Measurements from ENCODE around the gene SCFD2. TPM values are rescaled to one million over a fixed set of nuclear protein-coding genes. Genes with fewer than 3 reads are reported as not detected.

The SCFD2 gene
- total RNA-seq, 6 experiments from 2014 or later: 35.2 to 46.7 (median 41.5) TPM

DNA sequence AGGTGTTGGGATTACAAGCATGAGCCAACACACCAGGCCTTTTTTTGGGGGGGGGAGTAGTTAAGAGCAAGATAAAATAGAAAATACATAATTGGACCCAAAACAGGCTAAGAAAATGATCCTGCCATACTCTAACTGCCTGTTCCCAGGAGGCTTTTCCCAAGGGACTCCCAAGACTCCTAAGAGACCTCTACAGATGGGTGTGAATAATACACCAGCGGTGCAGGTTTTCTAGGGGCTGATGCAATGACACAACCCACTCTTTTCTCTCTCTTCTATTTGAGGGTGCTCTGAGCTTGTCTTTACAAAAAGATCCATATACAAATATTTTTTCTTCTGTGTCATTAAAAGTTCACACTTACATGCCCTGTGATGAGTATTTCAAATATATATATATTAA is 386.8 kb downstream of the SCFD2 start:
- TF ChIP-seq, protein P1, sequence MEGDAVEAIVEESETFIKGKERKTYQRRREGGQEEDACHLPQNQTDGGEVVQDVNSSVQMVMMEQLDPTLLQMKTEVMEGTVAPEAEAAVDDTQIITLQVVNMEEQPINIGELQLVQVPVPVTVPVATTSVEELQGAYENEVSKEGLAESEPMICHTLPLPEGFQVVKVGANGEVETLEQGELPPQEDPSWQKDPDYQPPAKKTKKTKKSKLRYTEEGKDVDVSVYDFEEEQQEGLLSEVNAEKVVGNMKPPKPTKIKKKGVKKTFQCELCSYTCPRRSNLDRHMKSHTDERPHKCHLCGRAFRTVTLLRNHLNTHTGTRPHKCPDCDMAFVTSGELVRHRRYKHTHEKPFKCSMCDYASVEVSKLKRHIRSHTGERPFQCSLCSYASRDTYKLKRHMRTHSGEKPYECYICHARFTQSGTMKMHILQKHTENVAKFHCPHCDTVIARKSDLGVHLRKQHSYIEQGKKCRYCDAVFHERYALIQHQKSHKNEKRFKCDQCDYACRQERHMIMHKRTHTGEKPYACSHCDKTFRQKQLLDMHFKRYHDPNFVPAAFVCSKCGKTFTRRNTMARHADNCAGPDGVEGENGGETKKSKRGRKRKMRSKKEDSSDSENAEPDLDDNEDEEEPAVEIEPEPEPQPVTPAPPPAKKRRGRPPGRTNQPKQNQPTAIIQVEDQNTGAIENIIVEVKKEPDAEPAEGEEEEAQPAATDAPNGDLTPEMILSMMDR (IDR thresholded peaks at IDR 0.05): no peak
- no peaks in the 10 kb centered on the region for H3K36me3 Mint-ChIP-seq (ENCODE audit: low read depth)
- peaks cover 13% of the 10 kb centered on the region for H3K4me1 Mint-ChIP-seq (ENCODE audit: low read depth)
- H3K27me3 Mint-ChIP-seq (ENCODE audit: insufficient read depth): no peaks in the 10 kb centered on the region
- H3K9me3 Mint-ChIP-seq: no peaks in the 10 kb centered on the region
- DNase-seq: no peak
- no peak overlapping the region for H3K27ac Mint-ChIP-seq
- H3K4me3 Mint-ChIP-seq: no peak overlapping the region

GRCh38 chr4:52977252-52977651 is 388.6 kb downstream of the SCFD2 start:
- Mint-ChIP-seq H3K4me3 (no peak overlapping the region), H3K36me3 (ENCODE audit: low read depth) (no peaks in the 10 kb centered on the region), H3K9me3 (no peaks in the 10 kb centered on the region), H3K27me3 (ENCODE audit: insufficient read depth) (no peaks in the 10 kb centered on the region), H3K27ac (no peak overlapping the region), H3K4me1 (ENCODE audit: low read depth) (no peaks in the 10 kb centered on the region)
- DNase-seq: no peak
- TF ChIP-seq, protein P1 (IDR thresholded peaks at IDR 0.05): no peak

GRCh38 chr4:52976523-52977230 is 389.2 kb downstream of the SCFD2 start:
- H3K36me3 Mint-ChIP-seq (ENCODE audit: low read depth): no peaks in the 10 kb centered on the region
- no peak overlapping the region for H3K27ac Mint-ChIP-seq
- H3K27me3 Mint-ChIP-seq (ENCODE audit: insufficient read depth): no peaks in the 10 kb centered on the region
- TF ChIP-seq, protein P1 (IDR thresholded peaks at IDR 0.05): no peak
- no peak for DNase-seq
- no peaks in the 10 kb centered on the region for H3K4me1 Mint-ChIP-seq (ENCODE audit: low read depth)
- H3K4me3 Mint-ChIP-seq: no peak overlapping the region
- H3K9me3 Mint-ChIP-seq: no peaks in the 10 kb centered on the region

- no peaks in the 10 kb centered on the region for H3K9me3 Mint-ChIP-seq
- no peak overlapping the region for H3K4me3 Mint-ChIP-seq
- TF ChIP-seq, protein P1 (IDR thresholded peaks at IDR 0.05): no peak
- peaks cover 3% of the 10 kb centered on the region for H3K27me3 Mint-ChIP-seq (ENCODE audit: insufficient read depth)
- peaks cover 7% of the 10 kb centered on the region for H3K36me3 Mint-ChIP-seq (ENCODE audit: low read depth)
- peaks cover 15% of the 10 kb centered on the region for H3K4me1 Mint-ChIP-seq (ENCODE audit: low read depth)
- DNase-seq: no peak
- H3K27ac Mint-ChIP-seq: no peak overlapping the region
Measured at GRCh38 chr4:52968691-52969090, 397.2 kb downstream of the SCFD2 start.

DNA sequence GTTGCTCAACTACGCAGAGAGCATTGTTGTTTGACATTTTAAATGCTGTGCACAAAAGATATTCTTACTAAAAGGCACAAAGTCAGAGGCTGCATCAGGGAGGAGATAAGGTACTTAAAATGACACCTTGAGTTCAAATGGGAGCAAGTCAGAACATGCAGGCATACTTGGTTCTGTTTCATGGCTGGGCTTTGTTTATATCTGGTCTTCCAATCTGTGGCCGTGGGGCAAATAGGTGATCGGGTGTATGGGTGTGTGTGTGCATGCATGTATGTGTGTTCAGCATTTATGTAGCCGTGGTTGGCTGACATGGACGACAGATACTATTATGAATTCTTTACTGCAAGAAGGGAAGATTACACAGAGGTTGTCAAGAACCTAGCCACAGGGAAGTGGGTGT is 397.6 kb downstream of the SCFD2 start:
- no peaks in the 10 kb centered on the region for H3K9me3 Mint-ChIP-seq
- H3K27ac Mint-ChIP-seq: no peak overlapping the region
- H3K36me3 Mint-ChIP-seq (ENCODE audit: low read depth): peaks cover 7% of the 10 kb centered on the region
- TF ChIP-seq, protein P1 (IDR thresholded peaks at IDR 0.05): no peak
- DNase-seq: no peak
- peaks cover 19% of the 10 kb centered on the region for H3K4me1 Mint-ChIP-seq (ENCODE audit: low read depth)
- peaks cover 3% of the 10 kb centered on the region for H3K27me3 Mint-ChIP-seq (ENCODE audit: insufficient read depth)
- H3K4me3 Mint-ChIP-seq: no peak overlapping the region
